ENCODE measurements around the gene VPS52. TPM values are rescaled to one million over a fixed set of nuclear protein-coding genes. Genes with fewer than 3 reads are reported as not detected.

The VPS52 gene
- total and polyA plus RNA-seq, 9 of the 15 experiments (the other 6 are each of a cell fraction or from before 2014, with no cell fraction given): 24.4 to 103 (median 40.2) TPM

GRCh38 chr6:33247977-33248642 is 23.6 kb downstream of the VPS52 start (continued):
- no peak for TF ChIP-seq TFE3 (CRISPR knock-in tag; IDR thresholded peaks at IDR 0.05)
- TF ChIP-seq RBM34 (IDR thresholded peaks at IDR 0.05; ENCODE audit: borderline replicate concordance, insufficient read depth, low read length): no peak
- TF ChIP-seq CC2D1A (IDR thresholded peaks at IDR 0.05): peak; percentile 90
- TF ChIP-seq TGIF2 (CRISPR knock-in tag; IDR thresholded peaks at IDR 0.05): no peak
- 0 out of 2 replicates have a peak, but pooled peaks have one; percentile 29 for TF ChIP-seq ZBTB43 (CRISPR knock-in tag; IDR thresholded peaks at IDR 0.05)
- TF ChIP-seq PHF8 (IDR thresholded peaks at IDR 0.05; ENCODE audit: borderline replicate concordance, low read length): no peak
- no peak for TF ChIP-seq ELF4 (CRISPR knock-in tag; IDR thresholded peaks at IDR 0.05)
- TF ChIP-seq FOXA1 (IDR thresholded peaks at IDR 0.05; ENCODE audit: borderline replicate concordance): no peak
- TF ChIP-seq HNRNPLL (IDR thresholded peaks at IDR 0.05; ENCODE audit: low read depth, low read length, poor library complexity, severe bottlenecking): peak; percentile 70
- peak; percentile 23; the same call in 1 of the 2 replicates for TF ChIP-seq ZHX1 (conservative IDR thresholded peaks at IDR 0.05; ENCODE audit: low read length)
- TF ChIP-seq FOXK2 (conservative IDR thresholded peaks at IDR 0.05 in 1 of 2, IDR thresholded peaks at IDR 0.05 in 1 of 2; ENCODE audit: low read depth in 2 of 2): peak in 1 of 2 experiments; percentile 23; a peak in 2 of 4 replicates
- TF ChIP-seq STAG1 (CRISPR knock-in tag; IDR thresholded peaks at IDR 0.05; ENCODE audit: borderline replicate concordance): peak; percentile 89
- no peak for TF ChIP-seq NONO (IDR thresholded peaks at IDR 0.05; ENCODE audit: low read depth in 2 of 2, low read length in 1 of 2)
- TF ChIP-seq PTBP1 (IDR thresholded peaks at IDR 0.05; ENCODE audit: low read depth, low read length): peak; percentile 80; the same call in 1 of the 2 replicates
- peak; percentile 35 for TF ChIP-seq CXXC5 (CRISPR knock-in tag; IDR thresholded peaks at IDR 0.05)
- TF ChIP-seq ARID4B (CRISPR knock-in tag; IDR thresholded peaks at IDR 0.05): no peak
- TF ChIP-seq NEUROD1 (IDR thresholded peaks at IDR 0.05; ENCODE audit: borderline replicate concordance, low read depth, low read length, partially characterized antibody): no peak
